GM12878 (cell line): ENCODE measurements around the gene TSBP1. TPM values are rescaled to one million over a fixed set of nuclear protein-coding genes. Genes with fewer than 3 reads are reported as not detected.
"Not testable (repeated sequence)": the region's sequence is repeated elsewhere in the genome, so short reads cannot be mapped to it uniquely, and the experiment has no call there.

Source experiments
- ATAC-seq: fragments of 200-7000 bp; cut with Tn5 transposase; 3 replicates; pipeline ENCODE4 v1.9.1; 2020; ENCODE audit warnings: mild to moderate bottlenecking, moderate library complexity
- BruUV-seq: library from RNA; stranded (reverse); fragments of 400-500 nt; replicated peaks from 2 replicates; lab custom pipeline; 2021; lab: Mats Ljungman, UMichigan
- CTCF ChIA-PET: fragments of 300-600 bp; sonication (Branson Sonifier 250); formaldehyde crosslinking; extraction: SDS; loops from one replicate; lab custom pipeline; 2021; ENCODE audit warnings: inconsistent platforms; lab: Yijun Ruan, JAX
- POLR2A ChIA-PET: fragments of 350-600 bp; formaldehyde crosslinking; extraction: SDS; loops from one replicate; lab custom pipeline; 2021; ENCODE audit warnings: inconsistent platforms; lab: Charles Lee
- RAD21 ChIA-PET: fragments of 300-600 bp; sonication (Branson Sonifier 250); formaldehyde crosslinking; loops from one replicate; lab custom pipeline; 2023; ENCODE audit warnings: antibody characterized with exemption; ENCODE audit not compliant: unreplicated experiment; lab: Charles Lee
- SMC1A ChIA-PET: fragments of 300-600 bp; sonication (Branson Sonifier 250); formaldehyde crosslinking; loops from one replicate; lab custom pipeline; 2023; ENCODE audit not compliant: unreplicated experiment, uncharacterized antibody; lab: Charles Lee
- DNase-seq: peaks from one replicate; pipeline ENCODE4 v3.0.0-alpha.2; 2011; ENCODE audit warnings: low read depth, low spot score
- FAIRE-seq: peaks from 3 replicates; lab custom pipeline; 2011; peaks lifted over from hg19 to GRCh38; lab: Jason Lieb, UNC
- H2AFZ ChIP-seq: 2 replicates; pipeline ENCODE4 v1.6.0; 2011; ENCODE audit warnings: low read depth, low read length, control low read depth; ENCODE audit not compliant: control insufficient read depth
- H3K27ac ChIP-seq: 2 replicates; pipeline ENCODE4 v1.5.1; 2011; ENCODE audit warnings: control low read depth; ENCODE audit not compliant: control insufficient read depth, insufficient read depth
- H3K27me3 ChIP-seq, 2 experiments: replicated peaks in 1 of 2; 2 replicates each; pipeline versions ENCODE4 v1.6.0 to v1.6.1; 2011; ENCODE audit warnings: low read length in 1 of 2; ENCODE audit not compliant: control insufficient read depth in 2 of 2, insufficient read depth in 2 of 2
- H3K36me3 ChIP-seq, 2 experiments: 2 replicates each; pipeline ENCODE4 v1.5.1; 2011; ENCODE audit warnings: low read length in 1 of 2; ENCODE audit not compliant: control insufficient read depth in 2 of 2, insufficient read depth in 2 of 2
- H3K4me1 ChIP-seq: 2 replicates; pipeline ENCODE4 v1.6.1; 2011; ENCODE audit warnings: mild to moderate bottlenecking, low read length, moderate library complexity, mixed read lengths; ENCODE audit not compliant: control insufficient read depth, insufficient read depth
- H3K4me2 ChIP-seq: 2 replicates; pipeline ENCODE4 v1.6.0; 2011; ENCODE audit warnings: control low read depth; ENCODE audit not compliant: control insufficient read depth, insufficient read depth
- H3K4me3 ChIP-seq: fragments of 200-600 bp; sonication (generic); 2 replicates; pipeline ENCODE4 v1.5.1; 2016
- H3K79me2 ChIP-seq: 2 replicates; pipeline ENCODE4 v1.6.0; 2011; ENCODE audit warnings: low read length; ENCODE audit not compliant: control insufficient read depth, insufficient read depth
- H3K9ac ChIP-seq: 2 replicates; pipeline ENCODE4 v1.8.0; 2011; ENCODE audit warnings: low read length, control low read depth, mixed read lengths; ENCODE audit not compliant: control insufficient read depth, insufficient read depth
- H3K9me3 ChIP-seq: replicated peaks from 3 replicates; pipeline ENCODE4 v1.5.1; 2011; ENCODE audit warnings: mild to moderate bottlenecking, low read length; ENCODE audit not compliant: control insufficient read depth, insufficient read depth
- H4K20me1 ChIP-seq: 2 replicates; pipeline ENCODE4 v1.6.0; 2011; ENCODE audit not compliant: control insufficient read depth, insufficient read depth
- ATF2 ChIP-seq: IDR thresholded peaks from 2 replicates; pipeline ENCODE4 v1.6.1; 2012; ENCODE audit warnings: low read length, inconsistent platforms
- BRCA1 ChIP-seq: IDR thresholded peaks from 2 replicates; pipeline ENCODE4 v1.6.1; 2011; ENCODE audit warnings: low read depth, low read length, improper control_type of control experiment
- CHD2 ChIP-seq: IDR thresholded peaks from 2 replicates; pipeline ENCODE4 v1.6.1; 2011; ENCODE audit warnings: low read depth, low read length, improper control_type of control experiment, borderline replicate concordance
- CHD4 ChIP-seq: fragments of 200-600 bp; sonication (generic); IDR thresholded peaks from 2 replicates; pipeline ENCODE4 v1.6.1; 2016; ENCODE audit warnings: mild to moderate bottlenecking
- POLR2AphosphoS2 ChIP-seq: IDR thresholded peaks from 2 replicates; pipeline ENCODE4 v1.6.1; 2011; ENCODE audit warnings: low read depth, mild to moderate bottlenecking, low read length, improper control_type of control experiment, moderate library complexity
- SPI1 ChIP-seq: IDR thresholded peaks from 2 replicates; pipeline ENCODE4 v1.6.1; 2011; ENCODE audit warnings: low read depth, mild to moderate bottlenecking, low read length, moderate library complexity, borderline replicate concordance; ENCODE audit not compliant: insufficient read depth
- TARDBP ChIP-seq: IDR thresholded peaks from 2 replicates; pipeline ENCODE4 v1.6.1; 2016; ENCODE audit warnings: borderline replicate concordance
- WGBS: methylation state at CpG from one replicate; pipeline ENCODE4 v1.1.6; 2016; ENCODE audit warnings: low lambda C conversion rate; ENCODE audit not compliant: insufficient replicate concordance, insufficient coverage; ENCODE audit errors: missing lambda C conversion rate; 5-methylcytosine and 5-hydroxymethylcytosine counted together
- in situ Hi-C: fragments of 300-500 bp; cut with MboI; formaldehyde crosslinking; loops from 9 replicates; pipeline ENCODE4 v1.14.3; 2018; ENCODE audit warnings: mixed read lengths
- intact Hi-C: fragments of 100-400 bp; cut with micrococcal nuclease; formaldehyde crosslinking; loops from one replicate; pipeline ENCODE4 v1.14.2; 2022; ENCODE audit not compliant: unreplicated experiment
- polyA plus RNA-seq, 11 experiments: library from polyadenylated mRNA; depleted of rRNA in 4 of 11; unstranded in 6 of 11; stranded (reverse) in 5 of 11; fragments of >200 nt; fragmentation: Nextera tagmentation in 4 of 11; fragmentation: Illumina TruSeq in 1 of 11; extraction: Ambion mirVana in 4 of 11; extraction: Trizol in 1 of 11; gene quantifications; 1 replicate in 1 of 11; 2 replicates in 10 of 11; pipeline versions ENCODE4 v1.2.1 to v1.2.3, GENCODE V29; 2011 to 2016; ENCODE audit warnings: inconsistent platforms in 2 of 11, missing spikeins in 2 of 11, low read depth in 1 of 11
- total RNA-seq, 4 experiments: library from RNA; depleted of rRNA in 3 of 4; stranded (reverse); fragments of >200 nt in 3 of 4; fragmentation: Illumina TruSeq in 1 of 4; extraction: Trizol in 1 of 4; gene quantifications; 2 replicates each; pipeline versions ENCODE4 v1.2.1 to v1.2.3, GENCODE V29; 2013 to 2021

TSBP1 gene
- total and polyA plus RNA-seq, 10 of the 15 experiments (the other 5 are each of a cell fraction or from before 2014, with no cell fraction given) = not detected

- TF ChIP-seq SPI1 (peak; percentile 52; the same call in 1 of the 2 replicates), POLR2AphosphoS2 (no peak), ATF2 (no peak), BRCA1 (no peak), CHD2 (no peak), TARDBP (no peak), CHD4 (no peak)
Measured at GRCh38 chr6:32267035-32267434, 104.7 kb downstream of the TSBP1 start (continued).

GRCh38 chr6:32257262-32257661 lies 114.4 kb downstream of the TSBP1 start:
- CTCF ChIA-PET = interaction anchor here (1.0 to 4.4 kb wide), 4 partner anchors 12 to 443 kb away, joined by 4 to 25 read pairs (median 8); no protein-coding TSS in a partner anchor
- H2AFZ ChIP-seq, H3K27me3 ChIP-seq, FAIRE-seq, H3K4me3 ChIP-seq, DNase-seq, H4K20me1 ChIP-seq, H3K9me3 ChIP-seq, H3K79me2 ChIP-seq, in situ Hi-C loops, H3K9ac ChIP-seq, intact Hi-C loops, BruUV-seq, RAD21 ChIA-PET, ATAC-seq, H3K36me3 ChIP-seq, H3K4me2 ChIP-seq, H3K4me1 ChIP-seq, H3K27ac ChIP-seq: not testable (repeated sequence)
- 100% methylated on average over 3 of the region's 4 CpGs for WGBS
- SMC1A ChIA-PET = interaction anchor here (0.9 to 5.3 kb wide), 2 partner anchors 12 to 150 kb away, joined by 4 to 39 read pairs; partner anchors contain the start of gene BTNL2
- POLR2A ChIA-PET = interaction anchor here (3.3 kb wide), 1 partner anchor 11 kb away, joined by 19 read pairs; no protein-coding TSS in a partner anchor
